ENCODE data around the gene RCAN1. TPM values are rescaled to one million over a fixed set of nuclear protein-coding genes. Genes with fewer than 3 reads are reported as not detected.

The RCAN1 gene
- polyA plus RNA-seq, 2 of the 4 experiments (the other 2 are of a cell fraction), result 10.2 to 11.9 TPM

DNA sequence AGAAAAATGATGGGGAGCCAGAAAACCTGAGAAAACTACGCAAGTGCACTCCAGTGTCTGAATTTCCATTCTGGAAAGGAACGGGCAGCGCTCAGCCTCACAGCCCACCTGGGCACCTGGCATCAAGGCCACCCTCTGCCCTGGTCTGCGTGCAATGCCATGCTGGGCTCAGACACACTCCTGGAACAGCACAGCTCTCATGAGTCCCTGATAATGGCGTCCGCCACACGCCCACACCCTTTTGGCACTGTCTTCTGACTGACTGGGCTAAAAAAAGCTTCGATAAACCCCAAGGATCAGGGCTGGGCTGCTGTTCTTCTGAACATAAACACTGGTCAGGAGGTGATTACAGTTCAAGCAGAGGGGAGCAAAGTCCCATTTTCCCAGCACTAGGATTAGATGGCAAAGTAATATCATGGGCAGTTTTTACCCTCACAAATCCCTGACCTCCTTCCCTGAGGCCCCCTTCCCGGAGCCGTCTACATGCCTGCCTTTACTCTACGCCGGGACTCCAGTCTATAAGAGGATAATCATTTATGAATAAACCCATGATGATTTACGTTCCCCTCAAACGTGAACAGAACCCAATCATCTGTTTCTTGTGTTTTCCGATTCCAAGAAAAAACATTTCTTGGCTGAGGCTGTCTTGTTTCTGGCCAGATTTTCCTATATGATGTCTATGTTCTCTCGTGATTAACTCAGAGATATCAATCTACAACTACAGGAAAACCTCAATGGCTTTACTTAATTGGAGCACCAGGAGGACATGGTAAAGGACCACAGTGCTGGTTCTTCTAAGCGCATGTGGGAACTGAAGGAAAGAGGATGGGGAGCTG lies 22.6 kb downstream of the RCAN1 start:
- DNase-seq (ENCODE audit: low read depth in 1 of 2, low spot score in 1 of 2) (no peak), ATAC-seq (no peak), FAIRE-seq (no peak)
- CTCF ChIA-PET, result interaction anchor here (1.1 to 1.6 kb wide), 3 partner anchors 11 to 66 kb away, joined by 3 to 4 read pairs (median 3); no protein-coding TSS in a partner anchor
- no peak for TF ChIP-seq ZSCAN20 (CRISPR knock-in tag; IDR thresholded peaks at IDR 0.05)
- TF ChIP-seq, protein P1, sequence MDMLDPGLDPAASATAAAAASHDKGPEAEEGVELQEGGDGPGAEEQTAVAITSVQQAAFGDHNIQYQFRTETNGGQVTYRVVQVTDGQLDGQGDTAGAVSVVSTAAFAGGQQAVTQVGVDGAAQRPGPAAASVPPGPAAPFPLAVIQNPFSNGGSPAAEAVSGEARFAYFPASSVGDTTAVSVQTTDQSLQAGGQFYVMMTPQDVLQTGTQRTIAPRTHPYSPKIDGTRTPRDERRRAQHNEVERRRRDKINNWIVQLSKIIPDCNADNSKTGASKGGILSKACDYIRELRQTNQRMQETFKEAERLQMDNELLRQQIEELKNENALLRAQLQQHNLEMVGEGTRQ (IDR thresholded peaks at IDR 0.05), result no peak
- no peak for TF ChIP-seq TFCP2L1 (CRISPR knock-in tag; IDR thresholded peaks at IDR 0.05)
- TF ChIP-seq, protein P2, sequence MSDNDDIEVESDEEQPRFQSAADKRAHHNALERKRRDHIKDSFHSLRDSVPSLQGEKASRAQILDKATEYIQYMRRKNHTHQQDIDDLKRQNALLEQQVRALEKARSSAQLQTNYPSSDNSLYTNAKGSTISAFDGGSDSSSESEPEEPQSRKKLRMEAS (IDR thresholded peaks at IDR 0.05), result no peak
- TF ChIP-seq HEYL (CRISPR knock-in tag; IDR thresholded peaks at IDR 0.05), result no peak
- no peak for TF ChIP-seq RAD21 (conservative IDR thresholded peaks at IDR 0.05 in 1 of 2, IDR thresholded peaks at IDR 0.05 in 1 of 2)
- no peak for TF ChIP-seq NFE2L2 (conservative IDR thresholded peaks at IDR 0.05; ENCODE audit: low read length)
- no peak for TF ChIP-seq HOXB13 (CRISPR knock-in tag; IDR thresholded peaks at IDR 0.05; ENCODE audit: low read depth)
- TF ChIP-seq, protein P3, sequence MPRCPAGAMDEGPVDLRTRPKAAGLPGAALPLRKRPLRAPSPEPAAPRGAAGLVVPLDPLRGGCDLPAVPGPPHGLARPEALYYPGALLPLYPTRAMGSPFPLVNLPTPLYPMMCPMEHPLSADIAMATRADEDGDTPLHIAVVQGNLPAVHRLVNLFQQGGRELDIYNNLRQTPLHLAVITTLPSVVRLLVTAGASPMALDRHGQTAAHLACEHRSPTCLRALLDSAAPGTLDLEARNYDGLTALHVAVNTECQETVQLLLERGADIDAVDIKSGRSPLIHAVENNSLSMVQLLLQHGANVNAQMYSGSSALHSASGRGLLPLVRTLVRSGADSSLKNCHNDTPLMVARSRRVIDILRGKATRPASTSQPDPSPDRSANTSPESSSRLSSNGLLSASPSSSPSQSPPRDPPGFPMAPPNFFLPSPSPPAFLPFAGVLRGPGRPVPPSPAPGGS (IDR thresholded peaks at IDR 0.05), result no peak
- Histone ChIP-seq H3K9me3 (no peaks in the 10 kb centered on the region), H3K27ac (no peak overlapping the region), H3K4me2 (no peak overlapping the region), H3K4me1 (0 out of 3 replicates have a peak, but pooled peaks cover 3% of the 10 kb centered on the region), H3K4me3 (no peak overlapping the region)
- WGBS (ENCODE audit: missing lambda C conversion rate), result 80% methylated on average over 12 of the region's 17 CpGs
- POLR2A ChIA-PET, result no interaction called here

DNA sequence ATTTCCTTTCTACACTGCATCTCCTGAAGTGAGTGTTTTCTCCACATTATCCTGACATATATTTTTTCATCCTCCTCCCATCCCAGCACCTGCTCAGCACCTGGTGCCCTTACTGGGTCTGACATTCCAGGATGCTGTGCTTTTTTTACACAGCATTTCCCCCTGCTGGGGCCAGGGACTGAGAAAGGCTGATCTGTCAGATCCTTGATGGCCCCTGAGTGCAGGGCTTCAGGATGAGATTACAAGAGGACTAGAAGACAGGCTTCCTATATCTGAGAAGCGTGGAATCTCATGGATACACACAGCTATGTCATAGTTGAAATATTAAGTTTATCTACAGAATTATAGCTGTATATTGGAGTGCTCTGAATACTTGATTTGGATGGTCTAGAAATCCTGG lies 24.4 kb downstream of the RCAN1 start:
- no peak for TF ChIP-seq SMC3 (IDR thresholded peaks at IDR 0.05)
- TF ChIP-seq, protein P4, sequence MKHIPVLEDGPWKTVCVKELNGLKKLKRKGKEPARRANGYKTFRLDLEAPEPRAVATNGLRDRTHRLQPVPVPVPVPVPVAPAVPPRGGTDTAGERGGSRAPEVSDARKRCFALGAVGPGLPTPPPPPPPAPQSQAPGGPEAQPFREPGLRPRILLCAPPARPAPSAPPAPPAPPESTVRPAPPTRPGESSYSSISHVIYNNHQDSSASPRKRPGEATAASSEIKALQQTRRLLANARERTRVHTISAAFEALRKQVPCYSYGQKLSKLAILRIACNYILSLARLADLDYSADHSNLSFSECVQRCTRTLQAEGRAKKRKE (CRISPR knock-in tag; IDR thresholded peaks at IDR 0.05; ENCODE audit: low read depth), result no peak
- TF ChIP-seq RFX5 (IDR thresholded peaks at IDR 0.05), result no peak
- TF ChIP-seq RAD21 (conservative IDR thresholded peaks at IDR 0.05 in 1 of 2, IDR thresholded peaks at IDR 0.05 in 1 of 2), result no peak
- TF ChIP-seq HOXB13 (CRISPR knock-in tag; IDR thresholded peaks at IDR 0.05; ENCODE audit: low read depth), result no peak
- TF ChIP-seq POLR2A (IDR thresholded peaks at IDR 0.05; ENCODE audit: low read length), result no peak
- TF ChIP-seq EP300 (IDR thresholded peaks at IDR 0.05), result no peak
- TF ChIP-seq MYC (IDR thresholded peaks at IDR 0.05; ENCODE audit: borderline replicate concordance, low read length), result no peak
- no peak for TF ChIP-seq CBX8 (IDR thresholded peaks at IDR 0.05)
- no peak for TF ChIP-seq CBX2 (IDR thresholded peaks at IDR 0.05; ENCODE audit: borderline replicate concordance, low read depth)
- TF ChIP-seq, protein P5, sequence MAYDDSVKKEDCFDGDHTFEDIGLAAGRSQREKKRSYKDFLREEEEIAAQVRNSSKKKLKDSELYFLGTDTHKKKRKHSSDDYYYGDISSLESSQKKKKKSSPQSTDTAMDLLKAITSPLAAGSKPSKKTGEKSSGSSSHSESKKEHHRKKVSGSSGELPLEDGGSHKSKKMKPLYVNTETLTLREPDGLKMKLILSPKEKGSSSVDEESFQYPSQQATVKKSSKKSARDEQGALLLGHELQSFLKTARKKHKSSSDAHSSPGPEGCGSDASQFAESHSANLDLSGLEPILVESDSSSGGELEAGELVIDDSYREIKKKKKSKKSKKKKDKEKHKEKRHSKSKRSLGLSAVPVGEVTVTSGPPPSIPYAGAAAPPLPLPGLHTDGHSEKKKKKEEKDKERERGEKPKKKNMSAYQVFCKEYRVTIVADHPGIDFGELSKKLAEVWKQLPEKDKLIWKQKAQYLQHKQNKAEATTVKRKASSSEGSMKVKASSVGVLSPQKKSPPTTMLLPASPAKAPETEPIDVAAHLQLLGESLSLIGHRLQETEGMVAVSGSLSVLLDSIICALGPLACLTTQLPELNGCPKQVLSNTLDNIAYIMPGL (CRISPR knock-in tag; IDR thresholded peaks at IDR 0.05; ENCODE audit: borderline replicate concordance), result no peak
- WGBS (ENCODE audit: missing lambda C conversion rate), result 88% methylated on average over 1 of the region's 1 CpG
- Histone ChIP-seq H3K4me3 (no peak overlapping the region), H3K27ac (no peak overlapping the region), H3K4me2 (no peak overlapping the region), H3K9me3 (no peaks in the 10 kb centered on the region), H3K4me1 (0 out of 3 replicates have a peak, but pooled peaks cover under 1% of the 10 kb centered on the region)
- DNase-seq (ENCODE audit: low read depth in 1 of 2, low spot score in 1 of 2), result no peak
- ChIA-PET CTCF (interaction anchor here (1.0 to 1.4 kb wide), 3 partner anchors 12 to 223 kb away, joined by 3 to 4 read pairs (median 3); no protein-coding TSS in a partner anchor), POLR2A (no interaction called here)
- no peak for FAIRE-seq
- ATAC-seq, result no peak
